HepG2 (cell line): ENCODE measurements around the gene TBC1D16. TPM values are rescaled to one million over a fixed set of nuclear protein-coding genes. Genes with fewer than 3 reads are reported as not detected.
A peak's percentile ranks its signal among the peaks of the same experiment; 100 is the strongest.

Source experiments
- BCLAF1 ChIP-seq: fragments of 450-650 bp; IDR thresholded peaks from 2 replicates; pipeline ENCODE4 v1.6.1; 2017; ENCODE audit warnings: mild to moderate bottlenecking
- HDAC1 ChIP-seq: sonication (generic); formaldehyde crosslinking; IDR thresholded peaks from 2 replicates; pipeline ENCODE4 v1.5.1; 2020; ENCODE audit warnings: mild to moderate bottlenecking, missing genetic modification reagents
- HOXA3 ChIP-seq: sonication (generic); formaldehyde crosslinking; IDR thresholded peaks from 2 replicates; pipeline ENCODE4 v1.5.0; 2020; ENCODE audit warnings: missing genetic modification reagents
- KMT2B ChIP-seq: IDR thresholded peaks from 2 replicates; pipeline ENCODE4 v1.6.1; 2016; ENCODE audit warnings: missing genetic modification reagents, missing compliant biosample characterization
- PBX2 ChIP-seq: IDR thresholded peaks from 2 replicates; pipeline ENCODE4 v1.6.1; 2016; ENCODE audit warnings: control low read depth
- POGK ChIP-seq: sonication (generic); formaldehyde crosslinking; conservative IDR thresholded peaks from 2 replicates; pipeline ENCODE4 v1.8.0; 2022; ENCODE audit warnings: mild to moderate bottlenecking, moderate library complexity, missing genetic modification reagents
- SAP130 ChIP-seq: IDR thresholded peaks from 2 replicates; pipeline ENCODE4 v1.6.1; 2016; ENCODE audit warnings: low read depth
- SIX4 ChIP-seq: sonication (generic); formaldehyde crosslinking; IDR thresholded peaks from 2 replicates; pipeline ENCODE4 v1.4.0; 2020; ENCODE audit warnings: missing genetic modification reagents
- SMARCE1 ChIP-seq: fragments of 450-650 bp; IDR thresholded peaks from 2 replicates; pipeline ENCODE4 v1.6.1; 2017; ENCODE audit warnings: borderline replicate concordance
- SPEN ChIP-seq: sonication (generic); formaldehyde crosslinking; IDR thresholded peaks from 2 replicates; pipeline ENCODE4 v1.5.1; 2020; ENCODE audit warnings: low read depth, mild to moderate bottlenecking, missing genetic modification reagents
- ZBTB43 ChIP-seq: sonication (generic); formaldehyde crosslinking; conservative IDR thresholded peaks from 2 replicates; pipeline ENCODE4 v1.4.0; 2020; ENCODE audit warnings: missing genetic modification reagents
- ZFP90 ChIP-seq: sonication (generic); formaldehyde crosslinking; IDR thresholded peaks from 2 replicates; pipeline ENCODE4 v1.8.0; 2022; ENCODE audit warnings: missing genetic modification reagents, mild to moderate bottlenecking, inconsistent platforms, borderline replicate concordance
- ZNF34 ChIP-seq: sonication (generic); formaldehyde crosslinking; IDR thresholded peaks from 2 replicates; pipeline ENCODE4 v1.4.0; 2020; ENCODE audit warnings: mild to moderate bottlenecking, missing genetic modification reagents, borderline replicate concordance
- ZNF503 ChIP-seq: sonication (generic); formaldehyde crosslinking; IDR thresholded peaks from 2 replicates; pipeline ENCODE4 v1.4.0; 2020; ENCODE audit warnings: missing genetic modification reagents
- ZNF639 ChIP-seq: conservative IDR thresholded peaks from 2 replicates; pipeline ENCODE4 v1.6.1; 2018; ENCODE audit warnings: missing genetic modification reagents
- ZNF674 ChIP-seq: sonication (generic); formaldehyde crosslinking; IDR thresholded peaks from 2 replicates; pipeline ENCODE4 v1.5.0; 2020; ENCODE audit warnings: low read depth, mild to moderate bottlenecking, missing genetic modification reagents
- ZNF740 ChIP-seq: sonication (generic); formaldehyde crosslinking; IDR thresholded peaks from 2 replicates; pipeline ENCODE4 v1.4.0; 2020; ENCODE audit warnings: missing genetic modification reagents
- polyA plus RNA-seq, 8 experiments: library from polyadenylated mRNA; depleted of rRNA in 3 of 8; stranded (reverse) in 7 of 8; unstranded in 1 of 8; fragments of >200 nt; fragmentation: Illumina TruSeq in 4 of 8; extraction: Trizol in 4 of 8; gene quantifications; 2 replicates each; pipeline versions ENCODE4 v1.2.1 to v1.2.3, GENCODE V29; 2011 to 2016; ENCODE audit warnings: low read depth in 4 of 8, missing spikeins in 1 of 8, mixed read lengths in 1 of 8; ENCODE audit not compliant: insufficient read depth in 1 of 8
- total RNA-seq, 5 experiments: library from RNA; depleted of rRNA; stranded (reverse); fragments of >200 nt; fragmentation: Illumina TruSeq; extraction: Trizol; gene quantifications; 2 replicates each; pipeline ENCODE4 v1.2.3, GENCODE V29; 2016; ENCODE audit warnings: low read depth in 1 of 5

The TBC1D16 gene
- total and polyA plus RNA-seq, 2 of the 13 experiments (the other 11 are each of a cell fraction or from before 2014, with no cell fraction given) = 14.9 to 24.9 TPM

GRCh38 chr17:80071116-80071841 lies 35.6 kb upstream of the TBC1D16 start (continued):
- TF ChIP-seq ZNF503 (CRISPR knock-in tag) = no peak
- TF ChIP-seq SIX4 (CRISPR knock-in tag) = no peak
- TF ChIP-seq ZNF639 (CRISPR knock-in tag) = no peak
- TF ChIP-seq SPEN (CRISPR knock-in tag) = peak; percentile 23; the same call in 1 of the 2 replicates
- TF ChIP-seq SMARCE1 = no peak
- no peak for TF ChIP-seq BCLAF1
- TF ChIP-seq ZNF34 (CRISPR knock-in tag) = no peak
- TF ChIP-seq ZNF740 (CRISPR knock-in tag) = no peak
- peak; percentile 44; the same call in 1 of the 2 replicates for TF ChIP-seq SAP130 (CRISPR knock-in tag)
- TF ChIP-seq POGK (CRISPR knock-in tag) = peak; percentile 21; the same call in 1 of the 2 replicates
- TF ChIP-seq HOXA3 (CRISPR knock-in tag) = peak; percentile 50; the same call in 1 of the 2 replicates
- peak; percentile 46; the same call in 1 of the 2 replicates for TF ChIP-seq KMT2B (CRISPR knock-in tag)
- TF ChIP-seq ZFP90 (CRISPR knock-in tag) = no peak
- no peak for TF ChIP-seq PBX2
- no peak for TF ChIP-seq ZNF674
- TF ChIP-seq HDAC1 (CRISPR knock-in tag) = no peak
- TF ChIP-seq ZBTB43 = no peak
